AG04449 (cell line): ENCODE data around the gene OASL.
A peak's percentile ranks its signal among the peaks of the same experiment; 100 is the strongest.

Source experiments
- CTCF ChIA-PET: fragments of 350-600 bp; formaldehyde crosslinking; extraction: SDS; loops from one replicate; lab custom pipeline; 2021; ENCODE audit warnings: antibody characterized with exemption; lab: Yijun Ruan, JAX
- POLR2A ChIA-PET: fragments of 400-600, 350-600 bp; formaldehyde crosslinking; extraction: SDS; loops from one replicate; lab custom pipeline; 2020; ENCODE audit warnings: antibody characterized with exemption, inconsistent platforms; lab: Yijun Ruan, JAX
- DNase-seq: peaks from one replicate; pipeline ENCODE4 v3.0.0-alpha.2; 2010; ENCODE audit warnings: low read depth, low spot score
- H3K4me3 ChIP-seq: 2 replicates; pipeline ENCODE4 v1.5.1; 2011; ENCODE audit warnings: low read depth, mild to moderate bottlenecking, control low read depth, low read length
- TF ChIP-seq, protein P1 (sequence below): IDR thresholded peaks from one replicate; pipeline ENCODE4 v1.5.1; 2011; ENCODE audit warnings: mild to moderate bottlenecking, moderate library complexity, low read length, control low read depth, inconsistent platforms; ENCODE audit not compliant: insufficient read depth; ENCODE audit errors: missing control alignments

Gene OASL

DNA sequence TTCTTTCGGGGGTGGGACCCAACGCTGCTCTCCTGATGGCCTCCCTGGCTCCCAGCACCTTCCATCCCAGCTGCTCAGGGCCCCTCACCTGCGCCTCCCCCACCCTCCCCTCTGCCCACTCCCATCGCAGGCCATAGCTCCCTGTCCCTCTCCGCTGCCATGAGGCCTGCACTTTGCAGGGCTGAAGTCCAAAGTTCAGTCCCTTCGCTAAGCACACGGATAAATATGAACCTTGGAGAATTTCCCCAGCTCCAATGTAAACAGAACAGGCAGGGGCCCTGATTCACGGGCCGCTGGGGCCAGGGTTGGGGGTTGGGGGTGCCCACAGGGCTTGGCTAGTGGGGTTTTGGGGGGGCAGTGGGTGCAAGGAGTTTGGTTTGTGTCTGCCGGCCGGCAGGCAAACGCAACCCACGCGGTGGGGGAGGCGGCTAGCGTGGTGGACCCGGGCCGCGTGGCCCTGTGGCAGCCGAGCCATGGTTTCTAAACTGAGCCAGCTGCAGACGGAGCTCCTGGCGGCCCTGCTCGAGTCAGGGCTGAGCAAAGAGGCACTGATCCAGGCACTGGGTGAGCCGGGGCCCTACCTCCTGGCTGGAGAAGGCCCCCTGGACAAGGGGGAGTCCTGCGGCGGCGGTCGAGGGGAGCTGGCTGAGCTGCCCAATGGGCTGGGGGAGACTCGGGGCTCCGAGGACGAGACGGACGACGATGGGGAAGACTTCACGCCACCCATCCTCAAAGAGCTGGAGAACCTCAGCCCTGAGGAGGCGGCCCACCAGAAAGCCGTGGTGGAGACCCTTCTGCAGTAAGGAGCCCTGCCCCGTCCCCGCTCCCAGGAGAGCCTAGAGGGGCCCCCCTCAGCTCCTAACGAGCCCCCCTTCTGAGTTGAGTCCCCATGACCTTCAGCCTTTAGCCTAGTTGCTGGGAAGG, 60.5 kb downstream of the OASL start, which contains the start of gene HNF1A:
Gene HNF1A, plus strand, starts transcription at position 248 of the 924 bp plus-strand sequence. Its CDS starts 226 bp downstream, at position 474.
- TF ChIP-seq, protein P1, sequence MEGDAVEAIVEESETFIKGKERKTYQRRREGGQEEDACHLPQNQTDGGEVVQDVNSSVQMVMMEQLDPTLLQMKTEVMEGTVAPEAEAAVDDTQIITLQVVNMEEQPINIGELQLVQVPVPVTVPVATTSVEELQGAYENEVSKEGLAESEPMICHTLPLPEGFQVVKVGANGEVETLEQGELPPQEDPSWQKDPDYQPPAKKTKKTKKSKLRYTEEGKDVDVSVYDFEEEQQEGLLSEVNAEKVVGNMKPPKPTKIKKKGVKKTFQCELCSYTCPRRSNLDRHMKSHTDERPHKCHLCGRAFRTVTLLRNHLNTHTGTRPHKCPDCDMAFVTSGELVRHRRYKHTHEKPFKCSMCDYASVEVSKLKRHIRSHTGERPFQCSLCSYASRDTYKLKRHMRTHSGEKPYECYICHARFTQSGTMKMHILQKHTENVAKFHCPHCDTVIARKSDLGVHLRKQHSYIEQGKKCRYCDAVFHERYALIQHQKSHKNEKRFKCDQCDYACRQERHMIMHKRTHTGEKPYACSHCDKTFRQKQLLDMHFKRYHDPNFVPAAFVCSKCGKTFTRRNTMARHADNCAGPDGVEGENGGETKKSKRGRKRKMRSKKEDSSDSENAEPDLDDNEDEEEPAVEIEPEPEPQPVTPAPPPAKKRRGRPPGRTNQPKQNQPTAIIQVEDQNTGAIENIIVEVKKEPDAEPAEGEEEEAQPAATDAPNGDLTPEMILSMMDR, result no peak
- ChIA-PET POLR2A (no interaction called here), CTCF (interaction anchor here (0.8 to 1.4 kb wide), 4 partner anchors 8 to 332 kb away, joined by 3 to 4 read pairs (median 4); no protein-coding TSS in a partner anchor)
- no peak for DNase-seq
- no peak within 1 kb of the TSS for H3K4me3 ChIP-seq

DNA sequence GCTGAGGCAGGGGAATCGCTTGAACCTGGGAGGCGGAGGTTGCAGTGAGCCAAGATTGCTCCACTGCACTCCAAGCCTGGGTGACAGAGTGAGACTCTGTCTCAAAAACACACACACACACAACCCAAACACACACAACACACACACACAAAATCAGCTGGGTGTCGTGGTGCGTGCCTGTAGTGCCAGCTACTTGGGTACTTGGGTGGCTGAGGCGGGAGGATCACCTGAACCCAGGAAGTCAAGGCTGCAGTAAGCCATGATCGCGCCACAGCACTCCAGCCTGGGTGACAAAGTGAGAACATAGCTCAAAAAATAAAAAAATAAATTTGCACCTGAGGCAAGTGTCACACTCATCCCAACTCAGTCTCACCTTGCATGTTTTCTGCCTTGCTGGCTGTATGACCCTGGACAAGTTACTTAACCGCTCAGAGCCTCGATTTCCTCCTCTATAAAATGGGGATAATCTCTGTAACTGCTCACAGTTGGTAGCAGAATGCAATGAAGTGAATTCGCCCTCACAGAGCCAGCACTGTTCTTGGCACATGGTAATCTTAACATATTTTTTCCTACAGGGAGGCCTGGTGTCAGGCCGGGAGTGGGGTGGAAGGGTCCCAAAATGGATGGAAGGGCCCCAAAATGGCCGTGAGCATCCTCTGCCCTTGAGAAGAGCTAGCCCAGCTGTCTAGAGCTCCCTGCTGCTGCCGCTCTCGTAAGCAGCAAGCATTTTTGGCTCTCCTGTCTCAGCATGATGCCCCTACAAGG, 61.3 kb downstream of the OASL start:
- DNase-seq, result no peak
- POLR2A ChIA-PET, result no interaction called here
- TF ChIP-seq, protein P1, result no peak
- CTCF ChIA-PET, result interaction anchor here (0.9 to 1.2 kb wide), 2 partner anchors 28 to 331 kb away, joined by 3 to 4 read pairs; no protein-coding TSS in a partner anchor
- H3K4me3 ChIP-seq, result no peak overlapping the region

GRCh38 chr12:120972870-120973543, 66.0 kb downstream of the OASL start:
- H3K4me3 ChIP-seq, result no peak overlapping the region
- TF ChIP-seq, protein P1, result no peak
- ChIA-PET POLR2A (no interaction called here), CTCF (interaction anchor here (1.0 to 5.5 kb wide), 29 partner anchors 9 to 517 kb away, joined by 3 to 139 read pairs (median 5); partner anchors contain the start of genes ACADS and POP5)
- no peak for DNase-seq

GRCh38 chr12:120971299-120972180, 67.5 kb downstream of the OASL start:
- CTCF ChIA-PET, result interaction anchor here (0.6 to 5.5 kb wide), 58 partner anchors 8 to 645 kb away, joined by 3 to 139 read pairs (median 4); partner anchors contain the start of genes ACADS, POP5 and UNC119B
- TF ChIP-seq, protein P1, result peak; percentile 61
- POLR2A ChIA-PET, result no interaction called here
- H3K4me3 ChIP-seq, result no peak overlapping the region
- DNase-seq, result peak; percentile 9

DNA sequence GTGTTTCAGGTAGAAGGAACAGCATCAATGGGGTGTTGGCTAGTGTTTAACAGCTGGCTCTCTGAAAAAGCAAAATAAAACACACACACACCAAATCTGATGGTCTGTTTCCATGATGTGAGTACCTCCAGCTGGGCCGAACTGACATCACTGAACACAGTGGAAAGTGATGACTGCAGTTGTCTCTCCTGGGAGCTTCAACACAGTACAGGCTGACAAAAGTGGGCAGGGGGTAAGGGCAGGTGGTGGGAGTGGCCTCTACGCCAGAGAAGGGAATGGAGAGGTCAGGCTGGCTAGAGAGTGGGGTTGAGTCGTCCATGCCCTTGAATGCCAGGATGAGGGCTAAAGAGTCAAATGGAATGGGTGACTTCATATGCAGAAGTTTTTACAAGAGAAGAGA, 68.7 kb downstream of the OASL start:
- TF ChIP-seq, protein P1, result no peak
- ChIA-PET POLR2A (no interaction called here), CTCF (interaction anchor here (0.8 to 5.5 kb wide), 7 partner anchors 8 to 389 kb away, joined by 3 to 139 read pairs (median 15); partner anchors contain the start of genes HNF1A, POP5 and UNC119B)

More for the DNA sequence above, 68.7 kb downstream of the OASL start:
- no peak overlapping the region for H3K4me3 ChIP-seq
- DNase-seq, result no peak
